ENCODE measurements around the gene ING4. TPM values are rescaled to one million over a fixed set of nuclear protein-coding genes. Genes with fewer than 3 reads are reported as not detected.

The ING4 gene
- total and polyA plus RNA-seq, 2 of the 13 experiments (the other 11 are each of a cell fraction or from before 2014, with no cell fraction given) = 14.4 to 32.4 TPM

- TF ChIP-seq ZNF276 (CRISPR knock-in tag; IDR thresholded peaks at IDR 0.05; ENCODE audit: low read depth) (no peak), NR0B2 (CRISPR knock-in tag; IDR thresholded peaks at IDR 0.05) (0 out of 2 replicates have a peak, but pooled peaks have one; percentile 31), TOPORS (CRISPR knock-in tag; IDR thresholded peaks at IDR 0.05) (no peak), ZFP90 (CRISPR knock-in tag; IDR thresholded peaks at IDR 0.05; ENCODE audit: borderline replicate concordance) (no peak; the same call in 1 of the 2 replicates), ZNF431 (CRISPR knock-in tag; IDR thresholded peaks at IDR 0.05; ENCODE audit: borderline replicate concordance, low read depth) (peak; percentile 20; the same call in 1 of the 2 replicates), SOX13 (IDR thresholded peaks at IDR 0.05) (no peak), SOX13 (CRISPR knock-in tag; conservative IDR thresholded peaks at IDR 0.05 in 1 of 2, IDR thresholded peaks at IDR 0.05 in 1 of 2) (peak in 1 of 2 experiments; percentile 7; a peak in 1 of 4 replicates), ZSCAN30 (CRISPR knock-in tag; IDR thresholded peaks at IDR 0.05) (no peak), ZBTB42 (CRISPR knock-in tag; IDR thresholded peaks at IDR 0.05) (no peak), BRCA1 (CRISPR knock-in tag; IDR thresholded peaks at IDR 0.05) (no peak), NKX3-1 (CRISPR knock-in tag; IDR thresholded peaks at IDR 0.05) (no peak), FOSL1 (CRISPR knock-in tag; IDR thresholded peaks at IDR 0.05; ENCODE audit: borderline replicate concordance) (no peak), ZBTB10 (CRISPR knock-in tag; IDR thresholded peaks at IDR 0.05; ENCODE audit: borderline replicate concordance) (peak; percentile 89; the same call in 1 of the 2 replicates), ZNF7 (CRISPR knock-in tag; IDR thresholded peaks at IDR 0.05) (no peak), IRF9 (CRISPR knock-in tag; IDR thresholded peaks at IDR 0.05; ENCODE audit: borderline replicate concordance) (no peak), E2F5 (CRISPR knock-in tag; conservative IDR thresholded peaks at IDR 0.05) (no peak), TRAFD1 (CRISPR knock-in tag; IDR thresholded peaks at IDR 0.05; ENCODE audit: borderline replicate concordance) (no peak), NRL (CRISPR knock-in tag; IDR thresholded peaks at IDR 0.05; ENCODE audit: borderline replicate concordance) (peak; percentile 75; the same call in 1 of the 2 replicates)
Measured at GRCh38 chr12:6688999-6689882, 26.3 kb upstream of the ING4 start, which contains the start of gene ZNF384 (continued).
